ENCODE measurements around the gene MACROD2. TPM values are rescaled to one million over a fixed set of nuclear protein-coding genes. Genes with fewer than 3 reads are reported as not detected.
A peak's percentile ranks its signal among the peaks of the same experiment; 100 is the strongest.

Gene MACROD2
- polyA plus RNA-seq, 2 of the 4 experiments (the other 2 are of a cell fraction), result 0.96 to 1.3 TPM

- DNase-seq (ENCODE audit: low read depth in 1 of 2, low spot score in 1 of 2) (no peak), ATAC-seq (no peak), FAIRE-seq (peak; percentile 61)
- Histone ChIP-seq H3K4me3 (no peak overlapping the region), H3K4me2 (peak overlapping the region; percentile 53; the same call in 2 of the 3 replicates), H3K27ac (peak overlapping the region; percentile 65 to 68; a peak in 5 of 6 replicates), H3K9me3 (no peaks in the 10 kb centered on the region), H3K4me1 (peaks cover 46% of the 10 kb centered on the region)
- WGBS (ENCODE audit: missing lambda C conversion rate), result 82% methylated on average over 5 of the region's 5 CpGs
- ChIA-PET CTCF (interaction anchor here (0.6 to 1.0 kb wide), 2 partner anchors 619 to 713 kb away, joined by 3 read pairs; partner anchors contain the start of gene FLRT3), POLR2A (no interaction called here)
- TF ChIP-seq SREBF2 (IDR thresholded peaks at IDR 0.05), result no peak
- no peak for TF ChIP-seq HOXB13 (CRISPR knock-in tag; IDR thresholded peaks at IDR 0.05; ENCODE audit: low read depth)
- no peak for TF ChIP-seq ESRRA (IDR thresholded peaks at IDR 0.05; ENCODE audit: borderline replicate concordance, low read length)
- no peak for TF ChIP-seq REST (IDR thresholded peaks at IDR 0.05)
- no peak for TF ChIP-seq CHD4 (IDR thresholded peaks at IDR 0.05; ENCODE audit: borderline replicate concordance)
- no peak for TF ChIP-seq CBX8 (IDR thresholded peaks at IDR 0.05)
- TF ChIP-seq RFX5 (IDR thresholded peaks at IDR 0.05), result no peak
- no peak for TF ChIP-seq E2F6 (IDR thresholded peaks at IDR 0.05; ENCODE audit: borderline replicate concordance, low read depth)
Measured at GRCh38 chr20:14956538-14956937, 961.2 kb downstream of the MACROD2 start.

- peak overlapping the region; percentile 3 to 59; a peak in 4 of 6 replicates for H3K27ac ChIP-seq
- ATAC-seq (no peak), DNase-seq (ENCODE audit: low read depth in 1 of 2, low spot score in 1 of 2) (no peak), FAIRE-seq (no peak)
- no peak overlapping the region for H3K4me3 ChIP-seq
- 77% methylated on average over 4 of the region's 4 CpGs for WGBS (ENCODE audit: missing lambda C conversion rate)
- CTCF ChIA-PET, result interaction anchor here (1.0 kb wide), 1 partner anchor 620 kb away, joined by 3 read pairs; the partner anchor contains the start of gene FLRT3
- peaks cover 44% of the 10 kb centered on the region for H3K4me1 ChIP-seq
- H3K4me2 ChIP-seq, result no peak overlapping the region
- POLR2A ChIA-PET, result no interaction called here
- TF ChIP-seq ELK1 (IDR thresholded peaks at IDR 0.05; ENCODE audit: low read depth, low read length) (no peak), FOSL2 (IDR thresholded peaks at IDR 0.05) (no peak), FOSL2 (CRISPR knock-in tag; IDR thresholded peaks at IDR 0.05) (no peak), KDM1A (IDR thresholded peaks at IDR 0.05; ENCODE audit: low read depth) (no peak), ZSCAN20 (CRISPR knock-in tag; IDR thresholded peaks at IDR 0.05) (no peak), ZFP36 (IDR thresholded peaks at IDR 0.05; ENCODE audit: borderline replicate concordance, partially characterized antibody) (no peak), ZNF302 (CRISPR knock-in tag; IDR thresholded peaks at IDR 0.05) (no peak), FOXS1 (CRISPR knock-in tag; IDR thresholded peaks at IDR 0.05) (no peak), KDM5A (IDR thresholded peaks at IDR 0.05) (no peak), HEYL (CRISPR knock-in tag; IDR thresholded peaks at IDR 0.05) (no peak), JUN (IDR thresholded peaks at IDR 0.05) (no peak), RAD21 (conservative IDR thresholded peaks at IDR 0.05 in 1 of 2, IDR thresholded peaks at IDR 0.05 in 1 of 2) (no peak), RCOR1 (IDR thresholded peaks at IDR 0.05; ENCODE audit: low read depth, low read length) (no peak), CEBPB (IDR thresholded peaks at IDR 0.05) (no peak)
- H3K9me3 ChIP-seq, result no peaks in the 10 kb centered on the region
Measured at GRCh38 chr20:14957402-14957801, 962.1 kb downstream of the MACROD2 start.

All from A549 (cell line).